Cardiac septum (tissue), 1 donor: Measurements from ENCODE around the gene MYOG. TPM values are rescaled to one million over a fixed set of nuclear protein-coding genes. Genes with fewer than 3 reads are reported as not detected.

Experiments
- DNase-seq: peaks from one replicate; pipeline ENCODE4 v3.0.0-alpha.2; 2020; ENCODE audit warnings: low spot score
- intact Hi-C: fragments of 100-400 bp; cut with DNase I; formaldehyde crosslinking; loops from one replicate; pipeline ENCODE4 v1.14.0; 2022
- total RNA-seq: library from RNA; stranded (reverse); fragmentation: NEBNext Ultra II Directional; extraction: Animal tissue kit (Norgen Biotek cat#: 25700); gene quantifications from one replicate; pipeline ENCODE4 v1.2.1, GENCODE V29; 2021
- donor health status: DM: no; HTN: no; CAD: no.

MYOG gene
- total RNA-seq, 1 donor from 2014 or later: 0.16 TPM

GRCh38 chr1:203052601-203053000 is 33.2 kb downstream of the MYOG start:
- intact Hi-C loops: no loop called here
- DNase-seq: no peak

- intact Hi-C loops: no loop called here
- DNase-seq: no peak
Measured at GRCh38 chr1:203051841-203052324, 33.9 kb downstream of the MYOG start.

- DNase-seq: no peak
- intact Hi-C loops: no loop called here
Measured at GRCh38 chr1:203050826-203051225, 35.0 kb downstream of the MYOG start.

- no peak for DNase-seq
- intact Hi-C loops: loop anchor here (10.0 kb wide), 1 partner anchor 285 kb away; no protein-coding TSS in a partner anchor
Measured at GRCh38 chr1:203049576-203050180, 36.1 kb downstream of the MYOG start.

- intact Hi-C loops: loop anchor here (10.0 kb wide), 1 partner anchor 286 kb away; no protein-coding TSS in a partner anchor
- no peak for DNase-seq
Measured at GRCh38 chr1:203049077-203049476, 36.7 kb downstream of the MYOG start.

GRCh38 chr1:203048555-203049051 is 37.2 kb downstream of the MYOG start:
- DNase-seq: no peak
- intact Hi-C loops: loop anchor here (10.0 kb wide), 1 partner anchor 286 kb away; no protein-coding TSS in a partner anchor

GRCh38 chr1:203048086-203048485 is 37.7 kb downstream of the MYOG start:
- no peak for DNase-seq
- intact Hi-C loops: loop anchor here (10.0 kb wide), 1 partner anchor 287 kb away; no protein-coding TSS in a partner anchor

- intact Hi-C loops: loop anchor here (10.0 kb wide), 1 partner anchor 288 kb away; no protein-coding TSS in a partner anchor
- no peak for DNase-seq
Measured at GRCh38 chr1:203046984-203047630, 38.7 kb downstream of the MYOG start.

- no peak for DNase-seq
- intact Hi-C loops: loop anchor here (10.0 kb wide), 1 partner anchor 289 kb away; no protein-coding TSS in a partner anchor
Measured at GRCh38 chr1:203045821-203046594, 39.8 kb downstream of the MYOG start.

GRCh38 chr1:203045336-203045735 is 40.5 kb downstream of the MYOG start:
- intact Hi-C loops: loop anchor here (10.0 kb wide), 1 partner anchor 289 kb away; no protein-coding TSS in a partner anchor
- no peak for DNase-seq

GRCh38 chr1:203044546-203045250 is 41.1 kb downstream of the MYOG start:
- DNase-seq: no peak
- intact Hi-C loops: loop anchor here (10.0 kb wide), 1 partner anchor 290 kb away; no protein-coding TSS in a partner anchor

GRCh38 chr1:203043830-203044545 is 41.8 kb downstream of the MYOG start:
- DNase-seq: peak; percentile 51
- intact Hi-C loops: loop anchor here (10.0 kb wide), 1 partner anchor 291 kb away; no protein-coding TSS in a partner anchor

- intact Hi-C loops: loop anchor here (10.0 kb wide), 1 partner anchor 293 kb away; no protein-coding TSS in a partner anchor
- peak; percentile 36 for DNase-seq
Measured at GRCh38 chr1:203041351-203041932, 44.4 kb downstream of the MYOG start.

- DNase-seq: peak; percentile 57
- intact Hi-C loops: loop anchor here (10.0 kb wide), 1 partner anchor 294 kb away; no protein-coding TSS in a partner anchor
Measured at GRCh38 chr1:203040513-203041275, 45.1 kb downstream of the MYOG start.

- peak; percentile 79 for DNase-seq
- intact Hi-C loops: loop anchor here (1.0 to 10.0 kb wide), 6 partner anchors 29 to 295 kb away; no protein-coding TSS in a partner anchor
Measured at GRCh38 chr1:203039609-203040512, 46.0 kb downstream of the MYOG start.
